Stimulated activated CD4-positive, alpha-beta T cell treated with anti-CD3 and anti-CD28 coated beads, Interleukin-4, amount 100 ng/mL, for 24 hours (primary cell): ENCODE data around the gene PDE8A.

ENCODE experiments used
- DNase-seq: peaks from one replicate; pipeline ENCODE4 v3.0.0-alpha.2; 2020

Gene PDE8A

DNA sequence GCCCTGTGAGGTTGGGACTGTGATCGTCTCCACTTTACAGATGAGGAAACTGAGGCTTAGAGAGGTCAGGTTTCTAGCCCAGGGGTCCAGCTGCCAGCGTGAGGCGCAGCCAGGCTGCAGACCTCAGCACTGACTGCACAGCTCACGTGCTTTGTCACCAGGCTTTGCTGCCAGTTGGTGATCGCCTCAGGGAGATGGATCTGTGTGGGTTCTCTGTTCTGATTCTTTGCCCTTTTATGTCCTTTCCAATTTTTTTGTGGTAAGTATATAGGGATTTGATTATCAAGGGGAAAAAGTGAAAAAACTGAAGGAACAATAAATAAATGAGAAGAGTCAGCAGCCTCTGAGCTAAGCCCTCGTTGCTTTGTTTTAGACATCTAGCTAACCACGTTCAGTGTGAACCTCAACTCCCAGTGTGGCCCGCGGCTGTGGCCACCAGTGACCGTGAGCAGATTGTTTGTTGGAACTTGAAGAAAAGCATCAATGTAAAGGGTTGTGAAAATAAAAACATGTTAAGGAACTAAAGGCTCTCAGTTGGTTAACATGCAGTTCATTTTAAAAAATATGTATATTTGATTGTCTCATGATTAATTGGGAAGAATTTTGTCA lies 117.6 kb downstream of the PDE8A start:
- no peak for DNase-seq

GRCh38 chr15:85100186-85100937 lies 118.7 kb downstream of the PDE8A start:
- DNase-seq, result no peak

- no peak for DNase-seq
Measured at GRCh38 chr15:85104584-85104983, 122.9 kb downstream of the PDE8A start.

- DNase-seq, result no peak
Measured at GRCh38 chr15:85108136-85108535, 126.5 kb downstream of the PDE8A start.

- DNase-seq, result no peak
Measured at GRCh38 chr15:85109333-85109732, 127.7 kb downstream of the PDE8A start.

GRCh38 chr15:85112997-85113396 lies 131.3 kb downstream of the PDE8A start:
- DNase-seq, result no peak

GRCh38 chr15:85114886-85115285 lies 133.2 kb downstream of the PDE8A start:
- no peak for DNase-seq

DNA sequence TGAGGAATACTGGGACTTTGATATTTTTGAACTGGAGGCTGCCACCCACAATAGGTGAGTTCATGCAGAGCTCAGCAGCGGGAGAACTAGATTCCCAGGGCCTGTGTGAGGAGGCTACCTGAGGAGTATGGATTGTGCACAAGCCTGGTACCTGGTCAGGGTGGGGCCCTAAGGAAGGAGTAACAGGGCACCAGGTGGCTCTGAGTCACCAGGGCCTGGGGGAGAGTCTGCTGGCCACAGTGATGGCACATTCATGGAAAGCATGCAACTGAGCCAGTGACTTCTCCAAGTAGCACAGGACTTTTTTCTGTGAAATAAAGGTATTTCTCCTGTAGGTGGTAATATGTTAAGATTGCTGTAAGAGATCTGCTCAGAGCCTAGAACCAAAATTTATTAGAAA lies 134.4 kb downstream of the PDE8A start:
- no peak for DNase-seq

DNA sequence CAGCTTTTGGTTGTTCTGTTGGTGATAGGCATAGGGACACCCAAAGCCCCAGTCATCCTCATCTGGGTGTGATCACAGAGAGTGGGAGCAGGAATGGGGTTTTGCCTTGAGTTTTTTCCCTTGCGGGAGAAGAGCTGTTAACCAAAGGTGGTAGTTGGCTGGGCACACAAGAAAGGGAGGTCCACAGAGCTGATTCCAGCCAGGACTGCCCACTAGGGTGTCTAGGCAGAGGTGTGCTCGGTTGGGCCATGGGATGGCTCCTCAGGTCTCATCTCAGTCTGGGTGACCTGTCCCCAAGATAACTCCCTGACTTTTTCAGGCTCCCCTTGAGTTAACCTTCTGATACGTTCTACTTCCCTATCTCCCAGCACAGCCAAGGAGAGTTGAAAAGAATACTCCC lies 134.8 kb downstream of the PDE8A start:
- DNase-seq, result no peak

GRCh38 chr15:85116925-85117646 lies 135.4 kb downstream of the PDE8A start:
- DNase-seq, result no peak

DNA sequence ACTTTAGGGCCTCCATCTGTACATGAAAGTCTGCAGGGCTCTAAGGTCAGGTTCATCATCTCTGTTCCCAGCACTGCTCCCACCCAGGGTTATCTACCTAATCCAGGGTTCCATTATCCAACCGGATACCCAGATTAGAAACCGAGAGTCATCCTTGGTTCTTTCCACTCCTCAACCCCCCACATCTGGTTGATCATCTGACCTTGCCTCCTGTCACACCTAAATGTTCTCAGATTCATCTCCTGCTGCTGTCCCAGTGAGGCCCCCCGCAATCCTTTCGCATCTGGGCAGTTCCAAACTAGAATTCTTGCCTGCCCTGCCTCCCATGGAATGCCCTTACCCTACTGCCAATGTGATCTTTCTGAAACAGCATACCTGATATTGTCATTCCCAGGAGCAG lies 136.5 kb downstream of the PDE8A start:
- DNase-seq, result no peak

GRCh38 chr15:85118581-85118980 lies 136.9 kb downstream of the PDE8A start:
- DNase-seq, result no peak

GRCh38 chr15:85120351-85121113 lies 138.9 kb downstream of the PDE8A start:
- DNase-seq, result no peak

DNA sequence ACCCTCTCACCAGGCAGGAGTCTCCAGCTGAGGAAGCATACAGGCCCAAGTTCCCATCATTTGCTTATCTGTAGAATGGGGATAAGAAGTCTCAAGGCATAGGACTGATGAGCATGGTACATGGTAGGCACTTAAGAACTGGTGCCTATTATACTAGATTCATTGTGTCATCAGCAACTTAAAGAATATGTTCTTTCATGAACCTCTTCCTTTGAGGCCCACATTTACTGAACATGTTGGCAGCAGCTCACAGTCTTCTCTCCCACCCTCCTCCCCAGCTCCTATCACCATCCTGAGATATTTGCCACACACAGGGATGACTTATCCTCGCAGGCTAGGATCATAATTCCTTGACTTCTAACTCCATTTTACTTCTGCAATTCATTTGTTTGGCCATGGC lies 142.5 kb downstream of the PDE8A start:
- DNase-seq, result no peak

DNA sequence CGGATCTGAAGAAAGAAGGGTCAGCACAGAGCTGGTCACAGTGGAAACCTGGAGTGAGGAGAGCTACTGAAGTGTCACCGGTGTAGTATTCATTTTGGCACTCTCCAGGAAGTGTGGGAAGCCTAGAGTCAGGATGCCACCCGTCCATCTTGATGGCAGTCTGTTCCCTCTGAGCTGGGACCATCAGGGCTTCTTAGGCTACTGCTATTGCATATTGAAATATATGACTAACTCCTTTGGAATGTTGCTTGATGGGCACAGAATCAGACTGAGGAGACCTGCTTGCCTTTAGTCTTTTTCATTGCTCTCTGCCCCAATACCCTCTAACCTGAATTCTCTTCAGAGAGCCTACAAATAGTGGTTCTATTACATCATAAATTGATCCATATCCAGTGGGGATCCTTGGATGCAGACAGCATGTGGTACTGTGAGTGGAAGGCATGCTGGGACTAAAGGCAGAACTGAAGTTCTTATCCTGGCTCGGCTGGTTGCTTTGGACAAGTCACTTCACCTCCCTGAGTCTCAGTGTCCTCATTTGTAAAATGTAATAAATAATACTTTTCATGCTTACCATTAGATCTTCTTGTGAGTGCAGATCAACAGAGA lies 143.5 kb downstream of the PDE8A start:
- DNase-seq, result no peak

DNA sequence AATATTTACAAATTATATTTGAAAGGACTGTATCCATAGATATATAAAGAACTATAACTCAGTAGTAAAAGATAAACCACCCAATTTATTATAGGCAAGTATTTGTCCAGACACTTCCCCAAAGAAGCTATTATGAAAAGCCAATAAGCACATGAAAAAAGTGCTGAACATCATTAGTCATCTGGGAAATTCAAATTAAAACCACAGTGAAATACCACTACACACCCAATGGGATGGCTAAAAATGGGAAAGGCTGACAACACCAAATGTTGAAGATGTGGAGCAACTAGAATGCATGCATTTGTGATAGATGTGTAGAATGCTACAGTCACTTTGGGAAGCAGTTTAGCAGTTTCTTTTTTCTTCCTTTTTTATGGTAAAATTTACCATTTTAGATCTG lies 147.0 kb downstream of the PDE8A start:
- no peak for DNase-seq

DNA sequence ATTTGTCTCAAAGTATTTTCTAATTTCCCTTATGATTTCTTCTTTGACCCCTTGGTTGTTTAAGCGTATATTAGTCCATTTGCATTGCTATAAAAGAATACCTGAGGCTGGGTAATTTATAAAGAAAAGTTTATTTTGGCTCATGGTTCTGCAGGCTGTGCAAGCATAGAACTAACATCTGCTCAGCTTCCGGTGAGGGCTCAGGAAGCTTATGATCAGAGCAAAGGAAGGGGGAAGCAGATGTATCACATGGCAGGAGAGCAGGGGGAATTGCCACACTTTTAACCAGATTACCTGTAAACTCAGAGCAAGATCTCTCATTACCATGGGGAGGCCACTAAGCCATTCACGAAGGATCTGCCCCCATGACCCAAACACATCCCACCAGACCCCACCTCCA lies 148.2 kb downstream of the PDE8A start:
- DNase-seq, result no peak

- DNase-seq, result no peak
Measured at GRCh38 chr15:85131915-85132314, 150.3 kb downstream of the PDE8A start.

GRCh38 chr15:85133709-85134108 lies 152.1 kb downstream of the PDE8A start:
- DNase-seq, result no peak

DNA sequence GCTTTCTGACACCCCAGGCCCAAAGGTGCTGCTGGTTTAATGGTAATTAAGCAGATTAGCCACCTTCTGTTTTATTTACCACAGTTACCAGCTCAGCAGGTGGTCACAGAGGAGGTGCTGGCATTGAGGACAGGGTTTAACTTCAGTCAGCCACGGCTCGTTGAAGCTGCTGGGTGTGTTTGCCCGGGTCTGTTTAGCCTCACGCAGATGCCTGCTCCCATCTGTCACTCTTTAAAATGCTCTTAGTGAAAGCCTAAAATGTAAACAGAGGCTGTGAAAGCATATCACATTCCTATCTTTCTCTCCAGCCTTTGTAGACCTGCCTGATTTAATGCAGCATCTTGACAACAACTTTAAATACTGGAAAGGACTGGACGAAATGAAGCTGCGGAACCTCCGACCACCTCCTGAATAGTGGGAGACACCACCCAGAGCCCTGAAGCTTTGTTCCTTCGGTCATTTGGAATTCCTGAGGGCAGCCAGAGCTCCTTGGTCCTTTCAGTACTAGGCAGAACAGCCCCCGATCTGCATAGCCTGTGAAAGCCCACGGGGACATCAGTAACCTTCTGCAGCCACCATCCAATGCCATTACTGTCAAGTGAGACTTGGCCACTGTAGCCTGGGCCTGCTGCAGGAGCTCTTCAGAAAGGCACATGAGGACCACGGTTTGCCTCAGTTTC lies 156.0 kb downstream of the PDE8A start:
- DNase-seq, result no peak

DNA sequence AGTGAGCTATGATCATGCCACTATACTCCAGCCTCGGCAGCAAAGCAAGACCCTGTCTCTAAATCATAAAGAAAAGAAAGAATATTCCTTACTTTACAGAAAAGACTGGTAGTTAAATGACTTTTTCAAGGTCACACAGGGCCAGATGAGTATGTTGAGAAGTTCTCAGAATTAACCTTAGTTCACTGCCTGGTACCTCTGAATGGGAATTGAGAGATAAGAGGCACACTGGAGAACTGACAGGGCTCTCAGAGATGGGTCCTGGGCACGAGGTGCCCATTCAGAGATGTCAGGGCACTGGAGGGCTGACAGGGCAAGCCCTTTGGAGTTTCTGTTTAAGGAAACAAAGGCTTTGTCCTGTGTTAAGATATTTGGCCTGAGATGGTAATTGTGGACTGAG lies 157.7 kb downstream of the PDE8A start:
- DNase-seq, result no peak

DNA sequence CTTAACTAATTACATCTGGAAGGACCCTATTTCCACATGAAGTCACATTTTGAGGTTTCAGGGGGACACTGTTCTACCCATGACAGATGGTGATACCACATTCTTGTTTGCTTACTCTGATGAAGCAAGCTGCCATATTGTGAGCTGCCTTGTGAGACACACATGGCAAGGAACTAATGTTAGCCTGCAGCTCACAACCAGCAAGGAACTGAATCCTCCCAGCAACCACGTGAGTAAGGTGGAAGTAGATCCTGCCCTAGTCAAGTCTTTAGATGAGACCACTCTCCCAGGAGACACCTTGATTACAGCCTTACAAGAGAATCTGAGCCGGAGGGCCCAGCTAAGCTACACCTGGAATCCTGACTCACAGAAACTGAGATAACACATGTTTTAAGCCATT lies 160.1 kb downstream of the PDE8A start:
- DNase-seq, result no peak
